Stimulated activated CD4-positive, alpha-beta T cell treated with anti-CD3 and anti-CD28 coated beads, Interleukin-4, amount 100 ng/mL, for 24 hours (primary cell): ENCODE results near the gene ENOX1.

Experiments used
- DNase-seq: peaks from one replicate; pipeline ENCODE4 v3.0.0-alpha.2; 2020

The ENOX1 gene

DNA sequence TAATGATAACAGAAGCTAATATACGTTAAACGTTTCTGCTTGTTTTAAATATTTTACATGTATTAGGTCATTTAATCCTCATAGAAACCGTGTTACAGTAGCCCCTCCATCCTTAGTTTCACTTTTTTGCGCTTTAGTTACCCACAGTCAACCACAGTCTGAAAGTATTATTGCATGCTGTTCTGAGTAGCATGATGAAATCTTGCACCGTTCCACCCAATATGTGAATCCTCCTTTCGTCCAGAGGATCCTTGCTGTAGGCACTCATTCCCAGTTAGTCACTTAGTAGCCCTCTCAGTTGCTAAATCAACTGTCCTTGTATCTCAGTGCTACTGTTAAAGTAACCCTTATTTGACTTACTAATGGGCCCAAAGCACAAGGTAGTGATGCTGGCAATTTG, 257.8 kb downstream of the ENOX1 start:
- DNase-seq, result no peak

DNA sequence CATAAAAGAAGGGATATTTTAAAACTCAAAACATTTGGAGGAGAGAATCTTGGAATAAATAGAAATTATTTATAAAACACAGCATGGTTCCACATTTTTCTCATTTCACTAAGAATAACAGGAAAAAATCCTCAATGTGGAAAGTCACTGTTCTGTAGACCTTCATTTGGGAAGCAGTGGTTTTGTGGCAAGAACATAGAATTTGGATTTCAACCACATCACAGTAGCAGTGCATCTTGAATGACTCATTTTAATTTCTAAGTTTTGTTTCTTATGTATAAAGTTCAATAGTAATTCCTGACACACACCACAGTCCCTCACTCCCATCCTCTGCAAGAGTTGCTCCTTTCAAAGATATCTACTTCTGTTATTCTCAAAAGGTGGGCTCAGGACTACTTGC, 264.0 kb downstream of the ENOX1 start:
- no peak for DNase-seq

GRCh38 chr13:43520351-43520750, 266.4 kb downstream of the ENOX1 start:
- no peak for DNase-seq

- no peak for DNase-seq
Measured at GRCh38 chr13:43518833-43519232, 267.9 kb downstream of the ENOX1 start.

DNA sequence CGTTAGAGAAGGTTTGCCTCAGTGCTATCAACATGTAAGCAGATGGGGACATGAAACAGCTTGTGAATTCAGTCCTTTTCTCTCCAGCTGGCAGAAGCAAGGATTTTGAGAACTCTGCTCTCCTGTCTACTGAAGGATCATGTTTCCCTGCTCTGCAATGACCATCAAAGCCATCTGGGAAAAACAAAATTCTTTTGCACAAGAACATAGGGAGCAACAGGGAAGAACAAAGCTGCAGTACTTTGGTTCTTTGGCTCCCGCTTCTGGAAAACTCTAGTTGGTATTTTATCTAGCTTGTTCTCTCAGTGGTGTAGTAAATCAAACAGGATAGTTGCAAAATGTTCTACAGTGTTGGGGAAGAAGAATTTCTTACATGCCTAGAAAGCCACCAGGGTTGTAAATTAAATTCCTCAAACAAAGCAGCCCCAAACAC, 270.4 kb downstream of the ENOX1 start:
- DNase-seq, result no peak

- DNase-seq, result no peak
Measured at GRCh38 chr13:43515531-43515930, 271.2 kb downstream of the ENOX1 start.

GRCh38 chr13:43514311-43514710, 272.5 kb downstream of the ENOX1 start:
- DNase-seq, result no peak

DNA sequence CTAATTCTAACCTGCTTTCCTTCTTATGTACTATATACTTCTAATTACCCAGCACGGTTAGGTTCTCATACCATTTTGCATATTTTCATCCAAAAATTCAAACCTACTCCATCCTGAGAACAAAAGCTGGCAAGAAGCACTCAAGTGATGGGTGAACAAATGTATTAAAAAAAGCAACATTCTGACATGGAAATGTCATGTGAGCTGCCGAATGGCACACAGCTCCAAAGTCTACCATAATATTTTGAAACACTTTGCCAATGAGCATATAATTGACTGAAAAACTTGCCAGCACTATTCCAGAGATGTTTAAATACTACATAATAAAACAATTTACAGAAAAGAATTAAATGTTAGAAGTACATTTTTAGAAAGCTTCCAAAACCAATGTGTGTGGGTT, 274.6 kb downstream of the ENOX1 start:
- DNase-seq, result no peak

- no peak for DNase-seq
Measured at GRCh38 chr13:43510956-43511901, 275.5 kb downstream of the ENOX1 start.

DNA sequence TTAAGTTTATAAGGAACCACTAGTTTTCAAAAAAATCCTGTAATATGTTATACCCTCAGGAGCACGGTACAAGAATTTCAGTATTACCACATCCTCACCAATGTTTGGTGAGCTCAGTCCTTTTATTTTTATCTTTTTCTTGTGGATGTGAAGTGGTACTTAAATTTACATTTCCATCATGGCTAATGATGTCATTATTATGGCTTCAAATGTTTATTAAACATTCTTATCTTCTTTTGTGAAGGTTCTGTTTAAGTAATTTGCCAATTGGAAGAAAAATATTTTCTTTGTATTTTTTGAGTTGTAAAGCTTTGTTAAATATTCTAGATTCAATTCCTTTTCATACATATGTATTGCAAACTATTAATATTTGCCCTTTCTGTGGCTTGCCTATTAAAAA, 291.0 kb downstream of the ENOX1 start:
- DNase-seq, result no peak

DNA sequence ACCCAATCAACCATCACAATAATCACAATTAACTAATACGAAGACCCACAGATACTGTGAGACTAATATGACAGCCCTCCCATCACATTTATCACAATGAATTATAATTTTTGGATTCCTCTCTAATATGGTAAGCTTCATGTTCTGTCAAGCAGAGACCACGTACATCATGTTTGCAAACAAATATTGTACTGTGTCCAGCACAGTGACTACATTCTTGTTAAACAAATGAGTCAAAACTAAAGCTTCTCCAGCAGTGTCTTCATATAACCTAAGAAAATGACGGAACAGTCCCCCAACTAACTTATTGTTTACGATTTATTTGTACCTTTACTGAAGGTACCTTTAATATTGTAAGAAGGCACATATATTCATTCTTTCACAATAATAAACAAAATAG, 292.6 kb downstream of the ENOX1 start:
- DNase-seq, result no peak

DNA sequence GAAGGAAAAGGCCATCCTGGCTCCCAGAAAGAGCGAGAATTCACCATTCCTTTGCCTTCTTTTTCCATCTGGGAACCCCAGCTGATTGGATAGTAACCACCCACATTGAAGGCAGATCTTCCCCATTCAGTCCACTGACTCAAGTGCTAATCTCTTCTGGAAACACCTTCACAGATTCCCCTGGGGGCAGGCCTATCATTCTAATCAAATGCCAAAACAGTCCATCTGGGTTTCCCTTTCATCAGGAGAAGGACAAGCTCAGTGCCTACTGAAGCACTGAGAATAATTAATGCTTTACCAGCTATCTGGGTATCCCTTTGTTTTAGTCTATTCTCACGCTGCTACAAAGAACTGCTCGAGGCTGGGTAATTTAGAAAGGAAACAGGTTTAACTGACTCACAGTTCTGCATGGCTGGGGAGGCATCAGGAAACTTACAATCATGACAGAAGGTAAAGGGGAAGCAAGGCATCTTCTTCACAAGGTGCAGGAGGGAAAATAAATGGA, 293.2 kb downstream of the ENOX1 start:
- DNase-seq, result no peak

GRCh38 chr13:43492745-43493144, 294.0 kb downstream of the ENOX1 start:
- DNase-seq, result no peak

DNA sequence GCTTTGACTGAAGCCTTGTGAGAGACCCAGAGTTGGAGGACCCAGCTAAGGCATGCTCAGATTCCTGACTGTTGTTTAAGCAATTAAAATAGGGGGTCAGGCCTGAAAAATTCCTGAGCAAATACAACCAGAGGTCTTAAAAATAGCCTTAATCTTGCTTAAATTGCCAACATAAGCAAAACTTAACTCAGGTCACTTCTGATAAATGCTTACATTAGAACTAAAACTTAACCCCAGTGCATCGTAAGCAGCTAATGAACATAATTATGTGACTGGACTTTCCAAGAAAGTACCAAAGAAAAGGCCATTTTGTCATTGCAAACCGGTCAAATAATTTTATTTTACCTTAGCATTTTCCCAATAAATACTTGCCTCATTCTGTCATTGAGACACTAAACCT, 294.5 kb downstream of the ENOX1 start:
- no peak for DNase-seq

DNA sequence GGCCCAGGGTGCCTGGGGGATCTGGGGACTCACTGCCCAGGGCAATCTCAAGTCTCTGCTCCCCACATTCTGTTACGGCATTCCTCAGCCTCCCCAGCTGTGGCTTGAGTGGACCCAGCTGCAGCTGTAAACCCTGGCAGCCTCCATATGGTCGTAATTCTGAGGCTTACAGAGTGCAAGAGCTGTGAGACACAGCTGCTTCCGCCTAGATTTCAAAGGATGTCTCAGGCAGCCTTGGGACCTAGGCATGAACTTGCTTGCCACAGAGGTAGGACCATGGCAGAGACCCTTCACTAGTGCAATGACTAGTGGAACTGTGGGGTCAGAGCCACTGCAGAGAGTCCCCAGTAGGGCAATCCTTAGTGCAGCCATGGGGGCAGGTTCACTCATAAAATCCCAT, 297.5 kb downstream of the ENOX1 start:
- no peak for DNase-seq

DNA sequence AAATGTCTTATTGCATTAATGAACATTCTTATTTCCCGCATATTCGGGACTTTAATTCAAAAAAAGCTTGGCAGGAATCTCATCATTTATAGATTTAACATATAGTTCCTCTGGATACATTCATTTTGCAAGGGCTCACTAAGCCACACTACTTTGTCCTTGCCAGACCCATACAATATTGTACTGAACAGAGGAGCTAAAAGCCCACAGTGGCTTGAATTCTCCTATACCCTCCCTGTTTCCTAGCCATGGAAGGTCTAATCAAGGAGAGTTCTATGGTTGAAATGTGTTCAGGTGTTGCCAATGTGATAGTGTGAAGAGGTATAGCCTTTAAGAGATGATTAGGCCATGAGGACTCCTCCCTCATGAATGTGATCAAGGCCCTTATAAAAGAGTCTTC, 298.9 kb downstream of the ENOX1 start:
- no peak for DNase-seq

DNA sequence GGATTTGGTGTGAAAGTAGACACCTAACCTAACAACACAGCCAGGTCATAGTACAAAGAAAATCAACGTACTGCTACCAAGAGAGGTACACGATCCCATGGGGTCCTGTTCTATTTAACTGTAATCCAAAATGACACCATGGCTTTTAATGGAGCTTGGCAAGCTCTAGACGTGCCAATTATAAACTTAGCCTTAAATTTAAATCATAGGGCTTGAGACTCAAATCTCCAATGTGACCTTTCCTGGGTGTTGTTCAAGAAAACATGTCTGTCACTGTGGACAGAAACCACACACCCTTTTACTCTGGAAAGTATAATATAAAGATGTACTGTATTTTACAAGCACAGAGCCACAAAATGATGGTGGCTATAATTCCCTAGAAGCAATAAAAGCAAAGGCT, 299.3 kb downstream of the ENOX1 start:
- DNase-seq, result no peak

GRCh38 chr13:43484432-43485225, 302.1 kb downstream of the ENOX1 start:
- DNase-seq, result no peak

DNA sequence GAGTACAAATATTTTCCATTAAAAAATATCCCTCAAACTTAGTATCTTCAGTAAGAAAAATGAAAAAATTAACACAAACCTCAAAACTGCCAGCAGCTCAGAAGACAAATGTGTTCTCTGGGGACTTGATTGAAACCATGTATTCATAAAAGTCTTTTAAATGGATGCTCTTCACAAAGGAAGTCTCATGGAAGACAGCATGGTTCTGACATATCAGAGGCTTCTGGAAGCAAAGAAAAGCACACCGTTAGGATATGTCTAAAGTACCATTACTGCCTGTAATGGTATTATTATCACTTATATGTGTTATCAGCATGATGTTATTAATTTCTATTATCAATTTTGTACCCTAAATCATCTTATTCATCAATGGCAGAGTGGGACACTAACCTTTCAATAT, 302.8 kb downstream of the ENOX1 start:
- DNase-seq, result no peak

- no peak for DNase-seq
Measured at GRCh38 chr13:43482641-43483040, 304.1 kb downstream of the ENOX1 start.

DNA sequence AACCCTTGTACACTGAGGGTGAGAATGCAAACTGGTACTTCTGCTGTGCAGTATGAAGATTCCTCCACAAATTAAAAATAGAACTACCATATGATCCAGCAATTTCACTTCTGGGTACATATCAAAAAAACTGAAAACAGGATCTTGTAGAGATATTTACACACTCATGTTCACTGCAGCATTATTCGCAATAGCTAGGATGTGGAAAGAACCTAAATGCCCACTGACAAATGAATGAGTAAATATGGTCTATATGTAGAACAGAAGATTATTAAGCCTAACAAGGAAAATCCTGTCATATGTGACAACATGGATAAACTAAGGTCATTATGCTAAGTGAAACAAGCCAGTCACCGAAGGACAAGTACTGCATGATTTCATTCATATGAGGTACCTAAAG, 304.7 kb downstream of the ENOX1 start:
- no peak for DNase-seq

- DNase-seq, result no peak
Measured at GRCh38 chr13:43478902-43479301, 307.9 kb downstream of the ENOX1 start.

DNA sequence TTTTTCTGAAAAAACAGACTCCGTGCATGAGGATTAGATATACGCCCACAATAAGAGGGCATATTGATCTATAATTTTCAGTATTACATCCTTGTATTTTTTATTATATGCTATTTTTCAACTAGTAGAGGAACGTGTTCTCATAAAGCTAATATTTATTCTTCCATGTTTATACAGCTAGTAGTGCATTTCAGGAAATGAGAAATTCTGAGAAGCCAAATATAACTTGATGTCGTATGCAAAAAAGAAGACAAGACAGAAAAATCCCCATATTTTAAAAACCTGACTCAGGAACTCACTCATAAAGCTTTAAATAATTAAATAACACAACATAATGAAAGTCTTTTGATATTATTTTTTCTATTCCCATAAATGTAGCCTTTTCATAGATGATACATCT, 308.6 kb downstream of the ENOX1 start:
- no peak for DNase-seq

GRCh38 chr13:43475140-43475539, 311.6 kb downstream of the ENOX1 start:
- no peak for DNase-seq
